ENCODE data around the gene CFAP97. TPM values are rescaled to one million over a fixed set of nuclear protein-coding genes. Genes with fewer than 3 reads are reported as not detected.
A peak's percentile ranks its signal among the peaks of the same experiment; 100 is the strongest.

CFAP97 gene
- total and polyA plus RNA-seq, 9 of the 15 experiments (the other 6 are each of a cell fraction or from before 2014, with no cell fraction given), result 17.3 to 57.8 (median 44.4) TPM

- no peak for TF ChIP-seq ZNF280B (CRISPR knock-in tag; IDR thresholded peaks at IDR 0.05)
- TF ChIP-seq HMG20B (CRISPR knock-in tag; IDR thresholded peaks at IDR 0.05), result no peak
- TF ChIP-seq, protein P1, sequence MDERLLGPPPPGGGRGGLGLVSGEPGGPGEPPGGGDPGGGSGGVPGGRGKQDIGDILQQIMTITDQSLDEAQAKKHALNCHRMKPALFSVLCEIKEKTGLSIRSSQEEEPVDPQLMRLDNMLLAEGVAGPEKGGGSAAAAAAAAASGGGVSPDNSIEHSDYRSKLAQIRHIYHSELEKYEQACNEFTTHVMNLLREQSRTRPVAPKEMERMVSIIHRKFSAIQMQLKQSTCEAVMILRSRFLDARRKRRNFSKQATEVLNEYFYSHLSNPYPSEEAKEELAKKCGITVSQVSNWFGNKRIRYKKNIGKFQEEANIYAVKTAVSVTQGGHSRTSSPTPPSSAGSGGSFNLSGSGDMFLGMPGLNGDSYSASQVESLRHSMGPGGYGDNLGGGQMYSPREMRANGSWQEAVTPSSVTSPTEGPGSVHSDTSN (CRISPR knock-in tag; IDR thresholded peaks at IDR 0.05; ENCODE audit: low read depth), result peak; percentile 72
- TF ChIP-seq, protein P1 (tag; conservative IDR thresholded peaks at IDR 0.05; ENCODE audit: low read depth), result no peak
- TF ChIP-seq, protein P2, sequence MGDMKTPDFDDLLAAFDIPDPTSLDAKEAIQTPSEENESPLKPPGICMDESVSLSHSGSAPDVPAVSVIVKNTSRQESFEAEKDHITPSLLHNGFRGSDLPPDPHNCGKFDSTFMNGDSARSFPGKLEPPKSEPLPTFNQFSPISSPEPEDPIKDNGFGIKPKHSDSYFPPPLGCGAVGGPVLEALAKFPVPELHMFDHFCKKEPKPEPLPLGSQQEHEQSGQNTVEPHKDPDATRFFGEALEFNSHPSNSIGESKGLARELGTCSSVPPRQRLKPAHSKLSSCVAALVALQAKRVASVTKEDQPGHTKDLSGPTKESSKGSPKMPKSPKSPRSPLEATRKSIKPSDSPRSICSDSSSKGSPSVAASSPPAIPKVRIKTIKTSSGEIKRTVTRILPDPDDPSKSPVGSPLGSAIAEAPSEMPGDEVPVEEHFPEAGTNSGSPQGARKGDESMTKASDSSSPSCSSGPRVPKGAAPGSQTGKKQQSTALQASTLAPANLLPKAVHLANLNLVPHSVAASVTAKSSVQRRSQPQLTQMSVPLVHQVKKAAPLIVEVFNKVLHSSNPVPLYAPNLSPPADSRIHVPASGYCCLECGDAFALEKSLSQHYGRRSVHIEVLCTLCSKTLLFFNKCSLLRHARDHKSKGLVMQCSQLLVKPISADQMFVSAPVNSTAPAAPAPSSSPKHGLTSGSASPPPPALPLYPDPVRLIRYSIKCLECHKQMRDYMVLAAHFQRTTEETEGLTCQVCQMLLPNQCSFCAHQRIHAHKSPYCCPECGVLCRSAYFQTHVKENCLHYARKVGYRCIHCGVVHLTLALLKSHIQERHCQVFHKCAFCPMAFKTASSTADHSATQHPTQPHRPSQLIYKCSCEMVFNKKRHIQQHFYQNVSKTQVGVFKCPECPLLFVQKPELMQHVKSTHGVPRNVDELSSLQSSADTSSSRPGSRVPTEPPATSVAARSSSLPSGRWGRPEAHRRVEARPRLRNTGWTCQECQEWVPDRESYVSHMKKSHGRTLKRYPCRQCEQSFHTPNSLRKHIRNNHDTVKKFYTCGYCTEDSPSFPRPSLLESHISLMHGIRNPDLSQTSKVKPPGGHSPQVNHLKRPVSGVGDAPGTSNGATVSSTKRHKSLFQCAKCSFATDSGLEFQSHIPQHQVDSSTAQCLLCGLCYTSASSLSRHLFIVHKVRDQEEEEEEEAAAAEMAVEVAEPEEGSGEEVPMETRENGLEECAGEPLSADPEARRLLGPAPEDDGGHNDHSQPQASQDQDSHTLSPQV (IDR thresholded peaks at IDR 0.05), result 0 out of 2 replicates have a peak, but pooled peaks have one; percentile 16
- peak; percentile 79 for TF ChIP-seq TAF1 (IDR thresholded peaks at IDR 0.05; ENCODE audit: control insufficient read depth, extremely low read depth, insufficient read depth, low read length, severe bottlenecking)
- TF ChIP-seq CREBBP (IDR thresholded peaks at IDR 0.05; ENCODE audit: low read depth, low read length), result no peak
- no peak for TF ChIP-seq PYGO2 (tag; IDR thresholded peaks at IDR 0.05)
- no peak for TF ChIP-seq RAD51 (IDR thresholded peaks at IDR 0.05; ENCODE audit: borderline replicate concordance, low read depth)
- TF ChIP-seq FIP1L1 (IDR thresholded peaks at IDR 0.05; ENCODE audit: low read depth, low read length, poor library complexity, severe bottlenecking), result no peak
- TF ChIP-seq PTBP1 (IDR thresholded peaks at IDR 0.05; ENCODE audit: low read depth, low read length), result no peak
- TF ChIP-seq, protein P3, sequence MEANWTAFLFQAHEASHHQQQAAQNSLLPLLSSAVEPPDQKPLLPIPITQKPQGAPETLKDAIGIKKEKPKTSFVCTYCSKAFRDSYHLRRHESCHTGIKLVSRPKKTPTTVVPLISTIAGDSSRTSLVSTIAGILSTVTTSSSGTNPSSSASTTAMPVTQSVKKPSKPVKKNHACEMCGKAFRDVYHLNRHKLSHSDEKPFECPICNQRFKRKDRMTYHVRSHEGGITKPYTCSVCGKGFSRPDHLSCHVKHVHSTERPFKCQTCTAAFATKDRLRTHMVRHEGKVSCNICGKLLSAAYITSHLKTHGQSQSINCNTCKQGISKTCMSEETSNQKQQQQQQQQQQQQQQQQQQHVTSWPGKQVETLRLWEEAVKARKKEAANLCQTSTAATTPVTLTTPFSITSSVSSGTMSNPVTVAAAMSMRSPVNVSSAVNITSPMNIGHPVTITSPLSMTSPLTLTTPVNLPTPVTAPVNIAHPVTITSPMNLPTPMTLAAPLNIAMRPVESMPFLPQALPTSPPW (CRISPR knock-in tag; IDR thresholded peaks at IDR 0.05), result peak; percentile 94
- TF ChIP-seq GTF2A2 (tag; IDR thresholded peaks at IDR 0.05), result no peak
- TF ChIP-seq ZNF584 (CRISPR knock-in tag; IDR thresholded peaks at IDR 0.05; ENCODE audit: low read depth), result no peak
Measured at GRCh38 chr4:185209031-185209851, 5.4 kb upstream of the CFAP97 start, which contains the start of gene SNX25 (continued).
